Esophagus muscularis mucosa (tissue), 4 donors: Measurements from ENCODE around the gene METTL18. TPM values are rescaled to one million over a fixed set of nuclear protein-coding genes. Genes with fewer than 3 reads are reported as not detected.

ENCODE experiments used
- DNase-seq: peaks from one replicate; pipeline ENCODE4 v3.0.0-alpha.2; 2017; ENCODE audit errors: extremely low spot score
- H3K27ac ChIP-seq, 4 donors: fragments of 200-600 bp; sonication (generic); replicated peaks in 1 of 4; 1 replicate in 3 of 4; 2 replicates in 1 of 4; pipeline ENCODE4 v1.5.1; 2016 to 2019; ENCODE audit warnings: mild to moderate bottlenecking in 1 of 4
- H3K27me3 ChIP-seq, 4 donors: fragments of 200-600 bp; sonication (generic); one replicate each; pipeline versions ENCODE4 v1.5.1 to v1.6.0; 2016 to 2019
- H3K36me3 ChIP-seq, 4 donors: fragments of 200-600 bp; sonication (generic); one replicate each; pipeline ENCODE4 v1.5.1; 2016 to 2019
- H3K4me1 ChIP-seq, 4 donors: fragments of 200-600 bp; sonication (generic); one replicate each; pipeline ENCODE4 v1.5.1; 2016 to 2019
- H3K4me3 ChIP-seq, 4 donors: fragments of 200-600 bp; sonication (generic); 1 replicate in 2 of 4; 2 replicates in 2 of 4; pipeline ENCODE4 v1.5.1; 2016 to 2019; ENCODE audit warnings: mild to moderate bottlenecking in 4 of 4, moderate library complexity in 1 of 4
- H3K9me3 ChIP-seq, 4 donors: fragments of 200-600 bp; sonication (generic); 1 replicate in 3 of 4; 2 replicates in 1 of 4; pipeline ENCODE4 v1.5.1; 2016 to 2019
- CTCF ChIP-seq, 3 experiments: fragments of 200-600 bp in 2 of 3; fragments of 450-650 bp in 1 of 3; sonication (generic) in 2 of 3; IDR thresholded peaks; one replicate each; pipeline ENCODE4 v1.5.1; 2017 to 2019; ENCODE audit warnings: antibody characterized with exemption in 3 of 3, mild to moderate bottlenecking in 2 of 3, moderate library complexity in 1 of 3
- EP300 ChIP-seq: sonication (generic); formaldehyde crosslinking; IDR thresholded peaks from one replicate; pipeline ENCODE4 v1.6.1; 2017; ENCODE audit warnings: antibody characterized with exemption
- POLR2A ChIP-seq: fragments of 450-650 bp; IDR thresholded peaks from one replicate; pipeline ENCODE4 v1.6.1; 2017; ENCODE audit warnings: antibody characterized with exemption, moderate library complexity, mild to moderate bottlenecking, low read depth
- POLR2AphosphoS5 ChIP-seq, 2 donors: sonication (generic); formaldehyde crosslinking; IDR thresholded peaks; one replicate each; pipeline ENCODE4 v1.6.1; 2017; ENCODE audit warnings: antibody characterized with exemption in 2 of 2
- WGBS: methylation state at CpG from one replicate; pipeline ENCODE4 v1.1.5; 2018; 5-methylcytosine and 5-hydroxymethylcytosine counted together
- intact Hi-C: fragments of 100-400 bp; cut with DNase I; formaldehyde crosslinking; loops from one replicate; pipeline ENCODE4 v1.15.1; 2023
- total RNA-seq, 4 donors: library from RNA; depleted of rRNA; stranded (reverse); fragments of >200 nt; gene quantifications; one replicate each; pipeline versions ENCODE4 v1.1.0 to v1.2.1, GENCODE V29; 2016

The METTL18 gene
- total RNA-seq, 4 donors from 2014 or later, result 5.6 to 6.8 (median 6.2) TPM

GRCh38 chr1:169804941-169805340, 10.2 kb upstream of the METTL18 start:
- Histone ChIP-seq H3K9me3 (no peaks in the 10 kb centered on the region), H3K27me3 (no peaks in the 10 kb centered on the region), H3K36me3 (peaks cover 15 to 61% (median 32%) of the 10 kb centered on the region in 4 donors), H3K4me3 (no peak overlapping the region), H3K27ac (no peak overlapping the region), H3K4me1 (no peaks in the 10 kb centered on the region)
- no peak for DNase-seq
- intact Hi-C loops, result no loop called here
- TF ChIP-seq CTCF (IDR thresholded peaks at IDR 0.05), result no peak
- no peak for TF ChIP-seq POLR2AphosphoS5 (IDR thresholded peaks at IDR 0.05)
- no peak for TF ChIP-seq EP300
- TF ChIP-seq POLR2A, result no peak
- 96% methylated on average over 2 of the region's 2 CpGs for WGBS

DNA sequence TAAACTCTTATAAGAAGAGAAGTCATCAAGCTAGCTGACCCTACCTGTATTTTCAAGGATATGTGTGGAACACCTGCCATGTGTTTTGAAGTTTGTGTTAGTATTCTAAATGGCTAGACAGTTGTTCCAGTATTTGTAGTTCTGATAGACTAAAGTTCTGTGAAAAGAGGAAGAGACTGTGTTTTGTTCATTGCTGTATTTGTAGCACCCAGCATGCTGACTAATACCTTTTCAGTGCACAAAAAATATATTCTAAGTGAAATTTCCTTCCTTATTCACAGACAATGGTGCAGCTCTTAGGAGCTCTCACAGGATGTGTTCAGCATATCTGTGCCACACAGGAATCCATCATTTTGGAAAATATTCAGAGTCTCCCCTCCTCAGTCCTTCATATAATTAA, 8.2 kb upstream of the METTL18 start:
- no peaks in the 10 kb centered on the region for H3K9me3 ChIP-seq
- intact Hi-C loops, result no loop called here
- H3K4me3 ChIP-seq, result no peak overlapping the region
- H3K4me1 ChIP-seq, result no peaks in the 10 kb centered on the region
- peaks cover 15 to 47% (median 26%) of the 10 kb centered on the region in 4 donors for H3K36me3 ChIP-seq
- no peaks in the 10 kb centered on the region for H3K27me3 ChIP-seq
- no peak for DNase-seq
- H3K27ac ChIP-seq, result no peak overlapping the region
- no peak for TF ChIP-seq EP300
- no peak for TF ChIP-seq CTCF (IDR thresholded peaks at IDR 0.05)
- TF ChIP-seq POLR2AphosphoS5 (IDR thresholded peaks at IDR 0.05), result no peak
- TF ChIP-seq POLR2A, result no peak

DNA sequence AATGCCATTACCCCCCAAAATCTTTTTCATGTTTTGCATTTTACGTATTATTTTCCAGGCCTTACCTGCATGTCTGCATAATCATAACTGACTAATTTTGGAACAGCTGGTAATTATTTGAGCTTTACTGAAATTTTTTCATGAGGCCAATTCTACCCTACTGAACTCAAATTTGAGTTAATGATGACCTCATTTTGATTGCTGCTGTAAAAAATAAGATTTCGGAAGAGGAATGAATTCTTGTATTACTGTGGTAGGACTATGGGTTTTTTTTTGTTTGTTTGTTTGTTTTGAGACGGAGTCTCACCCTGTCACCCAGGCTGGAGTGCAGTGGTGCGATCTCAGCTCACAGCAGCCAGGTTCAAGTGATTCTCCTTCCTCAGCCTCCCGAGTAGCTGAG, 2.6 kb upstream of the METTL18 start:
- H3K27me3 ChIP-seq, result no peaks in the 10 kb centered on the region
- DNase-seq, result no peak
- TF ChIP-seq CTCF (IDR thresholded peaks at IDR 0.05) (no peak), POLR2A (no peak), EP300 (no peak), POLR2AphosphoS5 (IDR thresholded peaks at IDR 0.05) (no peak)
- no peak overlapping the region for H3K27ac ChIP-seq
- no peak overlapping the region for H3K4me3 ChIP-seq
- H3K9me3 ChIP-seq, result no peaks in the 10 kb centered on the region
- H3K36me3 ChIP-seq, result no peaks in the 10 kb centered on the region
- H3K4me1 ChIP-seq, result peaks cover 16 to 23% (median 20%) of the 10 kb centered on the region in 4 donors
- intact Hi-C loops, result loop anchor here (5.0 kb wide), 1 partner anchor 95 kb away; the partner anchor contains the start of gene SCYL3
- WGBS, result 95% methylated on average over 5 of the region's 5 CpGs

GRCh38 chr1:169796274-169796810, 1.6 kb upstream of the METTL18 start:
- no peak overlapping the region for H3K4me3 ChIP-seq
- no peaks in the 10 kb centered on the region for H3K27me3 ChIP-seq
- 85% methylated on average over 7 of the region's 7 CpGs for WGBS
- H3K4me1 ChIP-seq, result peaks cover 16 to 26% (median 20%) of the 10 kb centered on the region in 4 donors
- H3K36me3 ChIP-seq, result no peaks in the 10 kb centered on the region
- no peaks in the 10 kb centered on the region for H3K9me3 ChIP-seq
- no peak for TF ChIP-seq EP300
- no peak for TF ChIP-seq POLR2A
- no peak for TF ChIP-seq POLR2AphosphoS5 (IDR thresholded peaks at IDR 0.05)
- no peak for TF ChIP-seq CTCF (IDR thresholded peaks at IDR 0.05)
- intact Hi-C loops, result loop anchor here (5.0 kb wide), 1 partner anchor 96 kb away; the partner anchor contains the start of gene SCYL3
- H3K27ac ChIP-seq, result no peak overlapping the region
- DNase-seq, result no peak

- Histone ChIP-seq H3K9me3 (no peaks in the 10 kb centered on the region), H3K27me3 (no peaks in the 10 kb centered on the region), H3K4me3 (peak overlapping the region; percentile 64 to 81 (median 70)), H3K36me3 (no peaks in the 10 kb centered on the region), H3K4me1 (peaks cover 16 to 26% (median 20%) of the 10 kb centered on the region in 4 donors), H3K27ac (peak overlapping the region in 1 of 4 donors; percentile 85)
- WGBS, result 12% methylated on average over 5 of the region's 5 CpGs
- intact Hi-C loops, result loop anchor here (5.0 kb wide), 1 partner anchor 97 kb away; the partner anchor contains the start of gene SCYL3
- TF ChIP-seq POLR2A, result no peak
- TF ChIP-seq CTCF (IDR thresholded peaks at IDR 0.05), result no peak
- no peak for TF ChIP-seq EP300
- no peak for TF ChIP-seq POLR2AphosphoS5 (IDR thresholded peaks at IDR 0.05)
- DNase-seq, result no peak
These were observed 980 bp upstream of the METTL18 start for GRCh38 chr1:169795687-169796086.
